Mesodermal cell (in vitro differentiated cells): ENCODE data around the gene KCNJ8.

Experiments used
- H3K27ac ChIP-seq: 2 replicates; pipeline ENCODE4 v1.7.0; 2013; ENCODE audit warnings: mild to moderate bottlenecking, low read depth, low read length, moderate library complexity; ENCODE audit not compliant: severe bottlenecking
- H3K36me3 ChIP-seq: 2 replicates; pipeline ENCODE4 v1.7.1; 2013; ENCODE audit warnings: mild to moderate bottlenecking, low read length, moderate library complexity; ENCODE audit not compliant: control insufficient read depth, insufficient read depth
- H3K4me1 ChIP-seq: one replicate; pipeline ENCODE4 v1.7.1; 2013; ENCODE audit warnings: mild to moderate bottlenecking, low read length; ENCODE audit not compliant: insufficient read depth, control insufficient read depth, poor library complexity, severe bottlenecking
- H3K4me3 ChIP-seq: 2 replicates; pipeline ENCODE4 v1.7.0; 2013; ENCODE audit warnings: low read length, control low read depth, mild to moderate bottlenecking; ENCODE audit not compliant: insufficient read depth, poor library complexity, severe bottlenecking; ENCODE audit errors: extremely low read depth
- H3K9me3 ChIP-seq: 2 replicates; pipeline ENCODE4 v1.7.1; 2013; ENCODE audit warnings: mild to moderate bottlenecking, low read length, moderate library complexity; ENCODE audit not compliant: control insufficient read depth
- WGBS, 2 experiments: methylation state at CpG; one replicate each; pipeline ENCODE4 v1.1.5; 2013; ENCODE audit warnings: missing lambda C conversion rate in 2 of 2; ENCODE audit not compliant: insufficient coverage in 2 of 2; 5-methylcytosine and 5-hydroxymethylcytosine counted together

Gene KCNJ8

DNA sequence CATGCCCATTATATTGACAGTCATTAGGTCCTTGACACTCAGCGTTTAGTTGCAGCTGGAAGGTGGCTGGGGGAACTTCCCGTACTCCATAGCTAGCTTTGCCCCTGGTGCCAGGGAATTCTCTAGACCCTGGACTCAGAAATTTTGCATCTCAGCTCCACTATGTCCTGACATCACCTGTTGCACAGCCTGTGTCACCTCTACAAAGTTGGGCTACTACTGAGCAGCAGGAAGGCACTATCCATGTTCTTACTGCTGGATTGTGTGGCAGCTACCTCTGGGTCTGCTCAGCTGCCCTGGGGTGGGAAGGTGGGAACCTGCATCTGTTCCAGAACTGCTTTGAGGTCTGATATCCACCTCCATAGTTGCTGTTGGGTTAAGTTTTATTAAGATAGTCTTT lies 11.0 kb downstream of the KCNJ8 start:
- 86 to 92% methylated on average over 2 of the region's 2 CpGs for WGBS, 2 experiments
- no peak overlapping the region for H3K4me3 ChIP-seq
- H3K27ac ChIP-seq, result no peak overlapping the region
- H3K36me3 ChIP-seq, result no peaks in the 10 kb centered on the region
- no peaks in the 10 kb centered on the region for H3K4me1 ChIP-seq
- H3K9me3 ChIP-seq, result no peaks in the 10 kb centered on the region

DNA sequence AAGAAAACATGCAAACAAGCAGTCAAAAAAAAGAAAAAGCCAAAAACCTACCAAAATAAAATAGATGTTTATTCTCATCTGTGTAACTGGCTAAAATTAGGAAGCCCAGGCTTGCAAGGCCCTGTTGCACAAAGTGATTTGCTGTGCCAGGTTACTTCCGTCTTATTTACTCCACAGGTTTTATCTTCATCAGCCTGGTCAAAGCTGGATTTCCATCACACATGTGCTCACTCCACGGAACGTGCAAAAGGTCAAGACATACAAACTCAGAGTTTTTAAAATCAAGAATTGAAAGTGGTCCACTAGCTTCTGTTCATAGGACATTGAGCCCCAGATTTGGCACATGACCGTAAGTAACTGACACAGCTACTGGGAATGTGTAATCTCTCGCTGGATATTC lies 14.8 kb downstream of the KCNJ8 start:
- Histone ChIP-seq H3K9me3 (no peaks in the 10 kb centered on the region), H3K27ac (no peak overlapping the region), H3K4me3 (no peak overlapping the region), H3K36me3 (no peaks in the 10 kb centered on the region), H3K4me1 (no peaks in the 10 kb centered on the region)
- WGBS, 2 experiments, result 94 to 95% methylated on average over 4 to 5 of the region's 5 CpGs

DNA sequence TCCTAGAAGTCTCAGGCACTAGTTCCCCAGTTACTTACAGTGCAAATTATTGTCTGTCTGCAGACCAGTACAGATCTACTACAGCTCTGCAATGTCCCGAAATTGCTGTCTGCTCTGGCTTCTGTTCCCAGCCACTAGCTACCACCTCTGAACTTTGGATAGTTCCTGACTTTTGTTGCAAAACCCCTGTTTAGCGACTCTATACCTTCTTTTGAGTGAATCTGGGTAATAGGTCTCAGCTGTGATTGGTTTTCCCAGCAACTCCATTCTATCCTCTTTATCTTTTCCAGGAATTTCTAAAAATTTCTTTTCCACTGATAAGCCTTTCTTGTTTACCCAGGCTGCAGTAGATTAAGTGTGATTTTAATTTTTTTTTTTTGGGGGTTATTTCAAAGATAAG lies 16.8 kb downstream of the KCNJ8 start:
- Histone ChIP-seq H3K36me3 (no peaks in the 10 kb centered on the region), H3K9me3 (no peaks in the 10 kb centered on the region), H3K4me3 (no peak overlapping the region), H3K27ac (no peak overlapping the region), H3K4me1 (no peaks in the 10 kb centered on the region)
- 88 to 89% methylated on average over 2 of the region's 2 CpGs for WGBS, 2 experiments

DNA sequence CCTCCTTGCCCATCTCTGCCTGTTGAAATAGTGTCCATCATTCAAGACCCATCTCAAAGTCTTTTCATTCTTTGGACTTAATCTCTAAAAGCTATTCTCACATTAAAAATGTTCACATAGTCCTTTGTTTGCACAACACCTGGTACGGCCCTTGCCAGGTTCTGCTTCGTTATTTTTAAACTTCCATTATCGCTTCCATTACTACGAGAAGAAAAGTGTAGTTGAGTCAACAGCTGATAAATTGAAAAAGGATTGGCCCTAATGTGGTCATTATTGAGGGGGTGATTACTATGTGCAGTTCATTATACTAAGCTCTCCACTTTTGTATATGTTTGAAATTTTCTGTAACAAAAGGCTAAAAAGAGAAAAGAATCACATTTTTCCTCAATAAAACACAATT lies 17.8 kb downstream of the KCNJ8 start:
- Histone ChIP-seq H3K4me1 (no peaks in the 10 kb centered on the region), H3K27ac (no peak overlapping the region), H3K9me3 (no peaks in the 10 kb centered on the region), H3K4me3 (no peak overlapping the region), H3K36me3 (no peaks in the 10 kb centered on the region)
- WGBS, 2 experiments, result 100% methylated on average over 1 to 2 of the region's 4 CpGs

DNA sequence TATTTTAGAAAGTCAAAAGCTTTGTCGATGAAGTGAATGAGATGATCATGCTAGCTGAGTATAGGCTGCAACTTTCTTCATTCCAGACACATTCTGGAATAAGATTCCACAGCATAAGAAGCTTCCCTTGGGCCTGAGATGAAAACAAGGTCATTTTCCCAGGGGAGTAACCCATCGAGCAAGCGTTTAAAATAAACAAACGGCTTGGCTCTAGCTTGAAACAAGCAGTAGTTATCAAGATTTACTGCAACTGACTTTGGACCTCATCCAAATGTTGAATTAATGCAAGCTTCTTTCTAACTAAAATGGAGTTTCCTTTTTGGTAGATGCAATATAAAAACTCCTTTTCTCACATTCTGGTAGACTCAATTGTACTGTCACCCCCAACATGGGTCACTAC lies 23.0 kb downstream of the KCNJ8 start:
- no peaks in the 10 kb centered on the region for H3K36me3 ChIP-seq
- no peaks in the 10 kb centered on the region for H3K4me1 ChIP-seq
- no peak overlapping the region for H3K4me3 ChIP-seq
- no peaks in the 10 kb centered on the region for H3K9me3 ChIP-seq
- H3K27ac ChIP-seq, result no peak overlapping the region
- WGBS, 2 experiments, result 60 to 81% methylated on average over 3 of the region's 4 CpGs

DNA sequence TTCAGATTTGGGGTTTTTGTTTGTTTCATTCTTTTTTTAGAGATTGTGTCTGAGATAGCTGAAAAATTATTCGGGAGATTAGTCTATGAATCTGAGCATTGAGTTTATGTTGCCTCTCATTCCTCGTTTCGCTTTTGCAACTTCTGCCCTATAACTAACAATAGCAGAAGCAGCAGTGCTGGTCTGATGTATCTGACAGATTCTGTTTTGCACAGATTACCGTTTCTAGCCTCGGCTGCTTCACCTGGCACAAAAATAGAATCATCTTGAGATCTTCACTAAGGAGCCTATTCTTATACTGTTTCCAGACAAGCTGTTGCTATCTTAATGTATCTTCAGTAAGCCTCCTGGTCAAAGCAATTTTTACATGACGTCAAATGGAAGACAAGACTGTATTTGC lies 29.2 kb downstream of the KCNJ8 start:
- Histone ChIP-seq H3K27ac (no peak overlapping the region), H3K36me3 (no peaks in the 10 kb centered on the region), H3K9me3 (no peaks in the 10 kb centered on the region), H3K4me3 (no peak overlapping the region), H3K4me1 (no peaks in the 10 kb centered on the region)
- 87 to 100% methylated on average over 2 to 6 of the region's 6 CpGs for WGBS, 2 experiments

DNA sequence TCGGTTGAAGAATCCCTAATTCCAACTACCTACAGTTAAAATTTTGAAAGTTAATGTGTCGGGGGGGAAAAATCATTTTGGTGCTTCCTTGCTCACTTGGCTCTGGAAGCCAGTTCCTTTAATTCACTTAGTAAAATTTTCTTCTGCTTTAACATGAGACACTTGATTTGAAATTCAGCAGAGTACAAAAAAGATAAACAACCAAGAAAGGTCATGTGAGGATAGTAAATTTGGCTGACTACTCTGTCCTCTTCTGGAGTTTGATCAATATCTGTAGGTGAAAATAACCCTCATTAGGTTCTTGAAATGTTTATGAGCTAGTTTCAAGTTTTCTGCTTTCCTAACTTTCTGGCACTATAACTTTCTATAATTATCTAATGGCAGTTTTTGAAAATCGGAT lies 43.4 kb downstream of the KCNJ8 start:
- no peaks in the 10 kb centered on the region for H3K4me1 ChIP-seq
- no peak overlapping the region for H3K4me3 ChIP-seq
- H3K27ac ChIP-seq, result no peak overlapping the region
- no CpG with 5 or more reads among the region's 3 CpGs for WGBS, 2 experiments
- H3K36me3 ChIP-seq, result no peaks in the 10 kb centered on the region
- H3K9me3 ChIP-seq, result no peaks in the 10 kb centered on the region

DNA sequence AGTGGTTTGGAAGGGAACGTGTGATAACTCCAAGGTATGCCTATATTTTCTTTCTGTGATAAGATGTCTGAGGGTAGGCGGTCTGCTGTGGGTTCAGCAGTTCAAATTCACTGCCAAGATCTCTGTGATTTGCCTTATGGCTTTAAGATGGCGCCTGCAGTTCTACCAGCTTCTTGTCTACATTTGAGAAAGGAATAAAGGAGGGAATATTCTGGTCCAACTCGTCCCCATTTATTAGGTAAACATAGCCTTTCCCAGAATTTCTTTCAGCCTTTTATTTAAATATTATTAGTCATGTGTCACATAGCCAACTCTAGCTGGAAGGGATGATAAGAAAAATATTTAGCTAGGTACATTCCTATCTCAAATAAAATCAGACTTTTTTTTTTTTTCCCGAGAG lies 48.8 kb downstream of the KCNJ8 start:
- no peak overlapping the region for H3K4me3 ChIP-seq
- WGBS, 2 experiments, result 76 to 80% methylated on average over 2 to 3 of the region's 5 CpGs
- no peaks in the 10 kb centered on the region for H3K36me3 ChIP-seq
- H3K9me3 ChIP-seq, result no peaks in the 10 kb centered on the region
- no peak overlapping the region for H3K27ac ChIP-seq
- H3K4me1 ChIP-seq, result no peaks in the 10 kb centered on the region

DNA sequence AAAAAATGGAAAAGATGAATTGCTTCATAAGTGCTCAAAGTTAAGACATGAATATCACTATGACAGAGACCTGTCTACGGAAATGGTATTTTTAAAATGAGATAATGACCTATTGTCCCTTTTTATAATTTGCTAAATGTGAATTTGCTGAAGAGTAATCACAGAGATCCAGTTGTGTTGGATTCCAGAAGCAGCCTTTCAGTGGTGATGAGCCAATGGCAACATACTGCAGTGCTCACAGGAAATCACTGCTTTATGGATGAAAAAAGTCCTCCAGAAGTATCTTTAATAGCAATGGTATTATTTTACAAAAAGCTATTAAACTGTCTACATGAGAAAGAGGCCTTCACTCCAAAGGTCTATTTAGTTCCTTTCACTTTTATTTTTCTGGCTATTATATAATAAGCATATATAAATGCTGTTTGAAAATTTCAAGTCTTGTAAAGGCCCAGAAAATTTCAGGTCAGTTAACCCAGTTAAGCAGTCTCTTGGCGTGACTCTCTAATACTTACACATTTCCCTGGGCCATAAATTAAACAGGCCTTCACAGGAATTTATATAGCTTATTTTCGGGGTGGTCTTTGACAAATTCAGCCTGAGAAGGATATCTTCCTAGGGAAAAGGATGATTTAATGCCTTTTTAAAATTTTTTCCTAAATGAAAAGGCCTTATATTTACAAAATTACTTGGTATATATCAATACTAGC lies 55.4 kb downstream of the KCNJ8 start:
- Histone ChIP-seq H3K27ac (no peak overlapping the region), H3K4me1 (no peaks in the 10 kb centered on the region)
- WGBS, 2 experiments, result 80% methylated on average over 1 of the region's 3 CpGs; no CpG with 5 or more reads in 1 of the 2 experiments

DNA sequence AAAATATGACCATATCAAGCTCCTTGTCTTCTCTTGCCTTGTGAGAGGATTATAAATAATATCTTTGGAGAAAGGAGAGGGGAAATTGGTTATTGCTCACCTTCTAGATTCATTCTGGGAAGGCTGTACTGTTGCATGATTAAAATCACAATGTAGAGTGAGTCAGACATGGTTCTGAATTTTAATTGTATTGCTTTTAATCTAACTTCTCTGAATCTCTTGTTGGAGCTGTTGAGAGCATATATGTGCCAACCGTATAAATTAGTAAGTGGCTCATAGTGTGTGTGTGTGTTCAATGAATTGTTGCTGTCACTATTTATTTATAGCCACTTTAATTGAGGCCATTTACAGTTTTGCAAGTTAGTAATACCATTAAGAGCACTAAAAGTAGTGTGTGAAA lies 56.1 kb downstream of the KCNJ8 start:
- Histone ChIP-seq H3K4me3 (no peak overlapping the region), H3K9me3 (no peaks in the 10 kb centered on the region), H3K27ac (no peak overlapping the region), H3K4me1 (no peaks in the 10 kb centered on the region), H3K36me3 (no peaks in the 10 kb centered on the region)
- no CpG with 5 or more reads among the region's 1 CpG for WGBS, 2 experiments

More for the DNA sequence above, 55.4 kb downstream of the KCNJ8 start:
- Histone ChIP-seq H3K9me3 (no peaks in the 10 kb centered on the region), H3K36me3 (no peaks in the 10 kb centered on the region), H3K4me3 (no peak overlapping the region)

DNA sequence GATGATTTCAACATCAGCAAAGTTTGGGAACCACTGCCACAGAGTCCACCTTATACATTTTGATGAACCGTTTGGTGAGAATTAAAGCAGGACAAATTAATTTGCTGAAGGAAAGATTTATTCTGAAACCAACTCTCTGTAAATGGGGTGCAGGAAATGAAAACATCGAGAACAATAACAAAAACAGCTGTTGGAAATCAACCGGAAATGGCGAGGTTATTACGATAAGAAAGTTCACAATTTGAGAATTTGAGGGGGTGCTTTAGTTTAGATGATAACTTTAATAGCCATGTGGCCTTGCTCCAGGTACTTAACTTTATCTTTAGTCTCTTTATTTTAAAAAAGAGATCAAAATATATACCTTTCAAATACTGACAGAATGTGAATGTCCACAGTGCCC lies 56.7 kb downstream of the KCNJ8 start:
- H3K36me3 ChIP-seq, result no peaks in the 10 kb centered on the region
- no peaks in the 10 kb centered on the region for H3K9me3 ChIP-seq
- H3K4me1 ChIP-seq, result no peaks in the 10 kb centered on the region
- H3K27ac ChIP-seq, result no peak overlapping the region
- WGBS, 2 experiments, result 75 to 89% methylated on average over 3 to 4 of the region's 5 CpGs
- no peak overlapping the region for H3K4me3 ChIP-seq
